ENCODE data around the gene SLC44A2.

Gene SLC44A2

GRCh38 chr19:10677751-10678150 lies 52.4 kb downstream of the SLC44A2 start:
- H3K9ac ChIP-seq (ENCODE audit: low read length): no peak overlapping the region
- H3K79me2 ChIP-seq (ENCODE audit: insufficient read depth, low read length): peaks cover 43% of the 10 kb centered on the region
- H3F3A ChIP-seq (ENCODE audit: insufficient read depth): peaks cover 5% of the 10 kb centered on the region; the same call in 1 of the 2 replicates
- no peaks in the 10 kb centered on the region for H3K27me3 ChIP-seq (ENCODE audit: low read length)
- H3K4me2 ChIP-seq (ENCODE audit: low read depth, low read length, poor library complexity, severe bottlenecking): no peak overlapping the region
- H3K9me3 ChIP-seq (ENCODE audit: insufficient read depth, low read length): no peaks in the 10 kb centered on the region
- H3K36me3 ChIP-seq (ENCODE audit: low read length): peaks cover 58% of the 10 kb centered on the region
- no peak overlapping the region for H2AFZ ChIP-seq (ENCODE audit: low read depth, low read length, severe bottlenecking)
- TF ChIP-seq EZH2phosphoT487 (conservative IDR thresholded peaks at IDR 0.05; ENCODE audit: low read length) (no peak), CTCF (IDR thresholded peaks at IDR 0.05; ENCODE audit: insufficient read depth, low read length, poor library complexity, severe bottlenecking) (no peak)
- H3K4me3 ChIP-seq (ENCODE audit: insufficient read depth, low read length, poor library complexity, severe bottlenecking): no peak overlapping the region
- H3K9me2 ChIP-seq (replicated peaks; ENCODE audit: insufficient read depth, low read length): no peaks in the 10 kb centered on the region
- no peak overlapping the region for H3K27ac ChIP-seq (ENCODE audit: low read depth, low read length)
- H4K20me1 ChIP-seq (ENCODE audit: low read depth, low read length): peaks cover 20% of the 10 kb centered on the region; the same call in 1 of the 2 replicates

GRCh38 chr19:10678813-10679212 lies 53.5 kb downstream of the SLC44A2 start:
- Histone ChIP-seq H3K36me3 (ENCODE audit: low read length) (peaks cover 56% of the 10 kb centered on the region), H3K4me3 (ENCODE audit: insufficient read depth, low read length, poor library complexity, severe bottlenecking) (no peak overlapping the region), H3K9me3 (ENCODE audit: insufficient read depth, low read length) (no peaks in the 10 kb centered on the region), H3K4me2 (ENCODE audit: low read depth, low read length, poor library complexity, severe bottlenecking) (no peak overlapping the region), H3F3A (ENCODE audit: insufficient read depth) (peaks cover 4% of the 10 kb centered on the region; the same call in 1 of the 2 replicates), H3K27ac (ENCODE audit: low read depth, low read length) (no peak overlapping the region), H3K27me3 (ENCODE audit: low read length) (no peaks in the 10 kb centered on the region), H2AFZ (ENCODE audit: low read depth, low read length, severe bottlenecking) (no peak overlapping the region), H3K9ac (ENCODE audit: low read length) (no peak overlapping the region), H3K9me2 (replicated peaks; ENCODE audit: insufficient read depth, low read length) (no peaks in the 10 kb centered on the region), H3K79me2 (ENCODE audit: insufficient read depth, low read length) (peaks cover 33% of the 10 kb centered on the region), H4K20me1 (ENCODE audit: low read depth, low read length) (peaks cover 13% of the 10 kb centered on the region; the same call in 1 of the 2 replicates)
- TF ChIP-seq EZH2phosphoT487 (conservative IDR thresholded peaks at IDR 0.05; ENCODE audit: low read length) (no peak), CTCF (IDR thresholded peaks at IDR 0.05; ENCODE audit: insufficient read depth, low read length, poor library complexity, severe bottlenecking) (no peak)

- Histone ChIP-seq H4K20me1 (ENCODE audit: low read depth, low read length) (peaks cover 12% of the 10 kb centered on the region; the same call in 1 of the 2 replicates), H3K27me3 (ENCODE audit: low read length) (no peaks in the 10 kb centered on the region), H3K79me2 (ENCODE audit: insufficient read depth, low read length) (peaks cover 24% of the 10 kb centered on the region), H3K9me3 (ENCODE audit: insufficient read depth, low read length) (no peaks in the 10 kb centered on the region), H3K27ac (ENCODE audit: low read depth, low read length) (no peak overlapping the region), H3K9ac (ENCODE audit: low read length) (no peak overlapping the region), H3K36me3 (ENCODE audit: low read length) (peaks cover 62% of the 10 kb centered on the region), H3K9me2 (replicated peaks; ENCODE audit: insufficient read depth, low read length) (no peaks in the 10 kb centered on the region), H2AFZ (ENCODE audit: low read depth, low read length, severe bottlenecking) (no peak overlapping the region), H3K4me2 (ENCODE audit: low read depth, low read length, poor library complexity, severe bottlenecking) (no peak overlapping the region), H3F3A (ENCODE audit: insufficient read depth) (peaks cover 4% of the 10 kb centered on the region; the same call in 1 of the 2 replicates), H3K4me3 (ENCODE audit: insufficient read depth, low read length, poor library complexity, severe bottlenecking) (no peak overlapping the region)
- TF ChIP-seq EZH2phosphoT487 (conservative IDR thresholded peaks at IDR 0.05; ENCODE audit: low read length): no peak
- TF ChIP-seq CTCF (IDR thresholded peaks at IDR 0.05; ENCODE audit: insufficient read depth, low read length, poor library complexity, severe bottlenecking): no peak
Observed at GRCh38 chr19:10679743-10680142, 54.4 kb downstream of the SLC44A2 start.

Measured in SU-DHL-6 (cell line).